Panc1 (cell line): ENCODE data around the gene ARID5B. TPM values are rescaled to one million over a fixed set of nuclear protein-coding genes. Genes with fewer than 3 reads are reported as not detected.
A peak's percentile ranks its signal among the peaks of the same experiment; 100 is the strongest.

Source experiments
- ATAC-seq: fragments of 200-7000 bp; cut with Tn5 transposase; 2 replicates; pipeline ENCODE4 v1.9.1; 2020; ENCODE audit warnings: mild to moderate bottlenecking, moderate library complexity
- BruUV-seq: library from RNA; stranded (reverse); fragments of 400-500 nt; replicated peaks from 2 replicates; lab custom pipeline; 2021; lab: Mats Ljungman, UMichigan
- CTCF ChIA-PET: fragments of 300-600 bp; sonication (Branson Sonifier 250); formaldehyde crosslinking; loops from one replicate; lab custom pipeline; 2022; ENCODE audit warnings: antibody characterized with exemption; lab: Charles Lee
- POLR2A ChIA-PET: fragments of 300-600 bp; sonication (Branson Sonifier 250); formaldehyde crosslinking; loops from one replicate; lab custom pipeline; 2022; ENCODE audit warnings: antibody characterized with exemption; lab: Charles Lee
- DNase-seq: peaks from one replicate; pipeline ENCODE4 v3.0.0-alpha.2; 2010; ENCODE audit warnings: low read depth, low spot score
- H3K27ac ChIP-seq: 2 replicates; pipeline ENCODE4 v1.5.1; 2011; ENCODE audit warnings: mild to moderate bottlenecking, low read length, inconsistent platforms
- H3K27me3 ChIP-seq: fragments of 200-500 bp; sonication (Bioruptor generic); 2 replicates; pipeline ENCODE4 v1.6.0; 2014; ENCODE audit warnings: low read length, inconsistent platforms; ENCODE audit not compliant: control insufficient read depth, insufficient read depth
- H3K36me3 ChIP-seq: fragments of 200-500 bp; sonication (Bioruptor generic); 2 replicates; pipeline ENCODE4 v1.5.1; 2014; ENCODE audit warnings: inconsistent platforms, mild to moderate bottlenecking, low read length, moderate library complexity; ENCODE audit not compliant: control insufficient read depth, insufficient read depth
- H3K4me1 ChIP-seq: 2 replicates; pipeline ENCODE4 v1.5.1; 2011; ENCODE audit warnings: inconsistent platforms, mild to moderate bottlenecking, low read length, moderate library complexity; ENCODE audit not compliant: control insufficient read depth, insufficient read depth
- H3K4me3 ChIP-seq, 2 experiments: 2 replicates each; pipeline ENCODE4 v1.5.1; 2011 to 2012; ENCODE audit warnings: low read depth in 2 of 2, low read length in 2 of 2, mild to moderate bottlenecking in 2 of 2, inconsistent platforms in 1 of 2, moderate library complexity in 1 of 2
- H3K9me3 ChIP-seq: fragments of 200-500 bp; sonication (Bioruptor generic); 2 replicates; pipeline ENCODE4 v1.5.1; 2014; ENCODE audit warnings: low read depth, mild to moderate bottlenecking, inconsistent platforms, low read length, moderate library complexity; ENCODE audit not compliant: control insufficient read depth, insufficient read depth
- POLR2AphosphoS5 ChIP-seq: IDR thresholded peaks from 2 replicates; pipeline ENCODE4 v1.6.1; 2012; ENCODE audit warnings: mild to moderate bottlenecking, low read depth, low read length, moderate library complexity
- SIN3A ChIP-seq: IDR thresholded peaks from 2 replicates; pipeline ENCODE4 v1.6.1; 2012; ENCODE audit warnings: low read depth, mild to moderate bottlenecking, low read length, moderate library complexity, borderline replicate concordance; ENCODE audit not compliant: insufficient read depth
- TCF7L2 ChIP-seq: IDR thresholded peaks from 2 replicates; pipeline ENCODE4 v1.6.1; 2011; ENCODE audit warnings: mild to moderate bottlenecking, low read depth, low read length, inconsistent platforms
- in situ Hi-C: cut with HindIII; loops from 2 replicates; pipeline ENCODE4 v1.10.0; 2016; ENCODE audit warnings: low sequenced_read_pairs, low pct_unique_long_range_greater_than_20kb
- intact Hi-C: fragments of 100-400 bp; cut with micrococcal nuclease; formaldehyde crosslinking; loops from one replicate; pipeline ENCODE4 v1.10.0; 2022; ENCODE audit not compliant: unreplicated experiment
- total RNA-seq: library from RNA; stranded (reverse); gene quantifications from one replicate; pipeline ENCODE4 v1.2.1, GENCODE V29; 2021; ENCODE audit not compliant: unreplicated experiment
- TF ChIP-seq, protein P1 (sequence below), 2 experiments: IDR thresholded peaks; 2 replicates each; pipeline ENCODE4 v1.6.1; 2011 to 2012; ENCODE audit warnings: low read depth in 2 of 2, control low read depth in 1 of 2, low read length in 1 of 2, mild to moderate bottlenecking in 1 of 2, moderate library complexity in 1 of 2; ENCODE audit not compliant: insufficient read depth in 1 of 2
- TF ChIP-seq, protein P2 (sequence below): fragments of 450-650 bp; IDR thresholded peaks from 2 replicates; pipeline ENCODE4 v1.5.1; 2017; ENCODE audit warnings: mild to moderate bottlenecking

The ARID5B gene
- total RNA-seq, 1 experiment from 2014 or later: 22.7 TPM

DNA sequence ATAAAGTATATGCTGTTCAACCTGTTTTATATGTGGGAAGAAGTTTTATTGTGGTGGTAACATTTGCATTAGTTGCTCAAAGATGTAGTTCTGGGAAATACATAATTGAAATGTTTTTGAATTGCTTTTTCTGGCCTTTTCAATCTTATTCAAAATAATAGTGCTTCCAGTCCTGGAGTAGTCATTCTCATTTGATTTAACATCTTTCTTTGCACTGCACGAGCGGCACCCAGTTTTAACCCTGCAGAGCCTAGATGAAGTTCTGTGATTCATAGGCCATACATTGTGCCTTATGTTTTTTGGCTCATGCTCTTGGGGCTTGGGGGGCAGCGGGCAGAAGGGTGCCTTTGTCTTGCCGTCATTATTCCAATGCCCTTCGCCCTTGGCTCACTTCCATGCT lies 9.9 kb downstream of the ARID5B start:
- in situ Hi-C loops: no loop called here
- Histone ChIP-seq H3K27me3 (no peaks in the 10 kb centered on the region), H3K36me3 (no peaks in the 10 kb centered on the region), H3K9me3 (no peaks in the 10 kb centered on the region), H3K27ac (peak overlapping the region; percentile 68; the same call in 1 of the 2 replicates), H3K4me3 (no peak overlapping the region), H3K4me1 (peaks cover 26% of the 10 kb centered on the region)
- no TSS peak for BruUV-seq
- DNase-seq (no peak), ATAC-seq (no peak)
- POLR2A ChIA-PET: no interaction called here
- intact Hi-C loops: no loop called here
- TF ChIP-seq, protein P1, sequence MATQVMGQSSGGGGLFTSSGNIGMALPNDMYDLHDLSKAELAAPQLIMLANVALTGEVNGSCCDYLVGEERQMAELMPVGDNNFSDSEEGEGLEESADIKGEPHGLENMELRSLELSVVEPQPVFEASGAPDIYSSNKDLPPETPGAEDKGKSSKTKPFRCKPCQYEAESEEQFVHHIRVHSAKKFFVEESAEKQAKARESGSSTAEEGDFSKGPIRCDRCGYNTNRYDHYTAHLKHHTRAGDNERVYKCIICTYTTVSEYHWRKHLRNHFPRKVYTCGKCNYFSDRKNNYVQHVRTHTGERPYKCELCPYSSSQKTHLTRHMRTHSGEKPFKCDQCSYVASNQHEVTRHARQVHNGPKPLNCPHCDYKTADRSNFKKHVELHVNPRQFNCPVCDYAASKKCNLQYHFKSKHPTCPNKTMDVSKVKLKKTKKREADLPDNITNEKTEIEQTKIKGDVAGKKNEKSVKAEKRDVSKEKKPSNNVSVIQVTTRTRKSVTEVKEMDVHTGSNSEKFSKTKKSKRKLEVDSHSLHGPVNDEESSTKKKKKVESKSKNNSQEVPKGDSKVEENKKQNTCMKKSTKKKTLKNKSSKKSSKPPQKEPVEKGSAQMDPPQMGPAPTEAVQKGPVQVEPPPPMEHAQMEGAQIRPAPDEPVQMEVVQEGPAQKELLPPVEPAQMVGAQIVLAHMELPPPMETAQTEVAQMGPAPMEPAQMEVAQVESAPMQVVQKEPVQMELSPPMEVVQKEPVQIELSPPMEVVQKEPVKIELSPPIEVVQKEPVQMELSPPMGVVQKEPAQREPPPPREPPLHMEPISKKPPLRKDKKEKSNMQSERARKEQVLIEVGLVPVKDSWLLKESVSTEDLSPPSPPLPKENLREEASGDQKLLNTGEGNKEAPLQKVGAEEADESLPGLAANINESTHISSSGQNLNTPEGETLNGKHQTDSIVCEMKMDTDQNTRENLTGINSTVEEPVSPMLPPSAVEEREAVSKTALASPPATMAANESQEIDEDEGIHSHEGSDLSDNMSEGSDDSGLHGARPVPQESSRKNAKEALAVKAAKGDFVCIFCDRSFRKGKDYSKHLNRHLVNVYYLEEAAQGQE (IDR thresholded peaks at IDR 0.05; ENCODE audit: insufficient read depth in 1 of 2, low read depth in 2 of 2, low read length in 1 of 2): no peak
- TF ChIP-seq POLR2AphosphoS5 (no peak), TCF7L2 (no peak), SIN3A (no peak)
- TF ChIP-seq, protein P2, sequence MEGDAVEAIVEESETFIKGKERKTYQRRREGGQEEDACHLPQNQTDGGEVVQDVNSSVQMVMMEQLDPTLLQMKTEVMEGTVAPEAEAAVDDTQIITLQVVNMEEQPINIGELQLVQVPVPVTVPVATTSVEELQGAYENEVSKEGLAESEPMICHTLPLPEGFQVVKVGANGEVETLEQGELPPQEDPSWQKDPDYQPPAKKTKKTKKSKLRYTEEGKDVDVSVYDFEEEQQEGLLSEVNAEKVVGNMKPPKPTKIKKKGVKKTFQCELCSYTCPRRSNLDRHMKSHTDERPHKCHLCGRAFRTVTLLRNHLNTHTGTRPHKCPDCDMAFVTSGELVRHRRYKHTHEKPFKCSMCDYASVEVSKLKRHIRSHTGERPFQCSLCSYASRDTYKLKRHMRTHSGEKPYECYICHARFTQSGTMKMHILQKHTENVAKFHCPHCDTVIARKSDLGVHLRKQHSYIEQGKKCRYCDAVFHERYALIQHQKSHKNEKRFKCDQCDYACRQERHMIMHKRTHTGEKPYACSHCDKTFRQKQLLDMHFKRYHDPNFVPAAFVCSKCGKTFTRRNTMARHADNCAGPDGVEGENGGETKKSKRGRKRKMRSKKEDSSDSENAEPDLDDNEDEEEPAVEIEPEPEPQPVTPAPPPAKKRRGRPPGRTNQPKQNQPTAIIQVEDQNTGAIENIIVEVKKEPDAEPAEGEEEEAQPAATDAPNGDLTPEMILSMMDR: no peak
- CTCF ChIA-PET: no interaction called here

DNA sequence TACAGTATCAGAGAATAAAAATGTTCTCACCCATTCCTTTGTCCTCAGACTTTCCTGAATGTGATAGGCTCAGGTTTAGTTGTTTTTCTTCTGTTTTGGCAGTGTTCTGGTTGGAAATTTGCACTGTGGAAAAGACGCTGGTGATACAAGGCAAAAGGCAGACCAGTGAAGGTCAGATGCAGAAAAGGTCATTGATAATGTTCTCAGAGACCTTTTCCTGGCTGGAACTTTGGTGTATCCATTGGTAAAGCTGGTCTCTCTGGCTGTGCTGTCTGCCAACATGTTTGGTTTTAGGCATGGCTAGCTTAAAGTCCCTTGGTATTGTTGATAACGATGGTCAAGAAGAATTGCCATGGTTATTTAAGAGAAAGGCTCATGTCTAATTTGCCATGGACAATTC lies 11.5 kb downstream of the ARID5B start:
- DNase-seq (no peak), ATAC-seq (no peak)
- TF ChIP-seq, protein P2: no peak
- TF ChIP-seq, protein P1 (IDR thresholded peaks at IDR 0.05; ENCODE audit: insufficient read depth in 1 of 2, low read depth in 2 of 2, low read length in 1 of 2): no peak
- no peak for TF ChIP-seq TCF7L2
- TF ChIP-seq POLR2AphosphoS5: no peak
- TF ChIP-seq SIN3A: no peak
- Histone ChIP-seq H3K4me3 (no peak overlapping the region), H3K27me3 (no peaks in the 10 kb centered on the region), H3K9me3 (no peaks in the 10 kb centered on the region), H3K36me3 (no peaks in the 10 kb centered on the region), H3K27ac (peak overlapping the region; percentile 41; the same call in 1 of the 2 replicates), H3K4me1 (peaks cover 19% of the 10 kb centered on the region)
- no TSS peak for BruUV-seq
- intact Hi-C loops: no loop called here
- in situ Hi-C loops: no loop called here
- POLR2A ChIA-PET: no interaction called here
- CTCF ChIA-PET: no interaction called here
